Neutrophil (primary cell): ENCODE results near the gene FKBP4.

Source experiments
- H3K27ac ChIP-seq: fragments of 200-600 bp; sonication (generic); 2 replicates; pipeline ENCODE4 v1.5.1; 2016; ENCODE audit warnings: mild to moderate bottlenecking, moderate library complexity
- H3K27me3 ChIP-seq: fragments of 200-600 bp; sonication (generic); 2 replicates; pipeline ENCODE4 v1.6.0; 2016; ENCODE audit warnings: mild to moderate bottlenecking
- H3K36me3 ChIP-seq: fragments of 200-600 bp; sonication (generic); 2 replicates; pipeline ENCODE4 v1.5.1; 2017
- H3K4me1 ChIP-seq, 2 experiments: fragments of 200-600 bp in 1 of 2; sonication (generic) in 1 of 2; 1 replicate in 1 of 2; 2 replicates in 1 of 2; pipeline versions ENCODE4 v1.5.1 to v1.6.1; 2013 to 2016; ENCODE audit warnings: low read depth in 1 of 2, low read length in 1 of 2, mild to moderate bottlenecking in 1 of 2, moderate library complexity in 1 of 2; ENCODE audit not compliant: control insufficient read depth in 1 of 2, insufficient read depth in 1 of 2
- H3K4me3 ChIP-seq, 2 experiments: fragments of 200-600 bp in 1 of 2; sonication (generic) in 1 of 2; 1 replicate in 1 of 2; 2 replicates in 1 of 2; pipeline ENCODE4 v1.5.1; 2013 to 2016; ENCODE audit warnings: low read depth in 1 of 2, low read length in 1 of 2, mild to moderate bottlenecking in 1 of 2, moderate library complexity in 1 of 2
- H3K9me3 ChIP-seq: fragments of 200-600 bp; sonication (generic); 2 replicates; pipeline ENCODE4 v1.5.1; 2016
- CTCF ChIP-seq: fragments of 200-600 bp; sonication (generic); IDR thresholded peaks from 2 replicates; pipeline ENCODE4 v1.5.1; 2016; ENCODE audit warnings: antibody characterized with exemption

FKBP4 gene

GRCh38 chr12:2772370-2772769 is 22.4 kb upstream of the FKBP4 start:
- Histone ChIP-seq H3K27ac (no peak overlapping the region), H3K27me3 (no peaks in the 10 kb centered on the region), H3K4me3 (no peak overlapping the region), H3K9me3 (no peaks in the 10 kb centered on the region), H3K4me1 (no peaks in the 10 kb centered on the region), H3K36me3 (no peaks in the 10 kb centered on the region)
- TF ChIP-seq CTCF = no peak

- no peak for TF ChIP-seq CTCF
- Histone ChIP-seq H3K36me3 (no peaks in the 10 kb centered on the region), H3K4me1 (no peaks in the 10 kb centered on the region), H3K4me3 (no peak overlapping the region), H3K9me3 (no peaks in the 10 kb centered on the region), H3K27ac (no peak overlapping the region), H3K27me3 (no peaks in the 10 kb centered on the region)
These were observed 21.4 kb upstream of the FKBP4 start for GRCh38 chr12:2773199-2773875.

GRCh38 chr12:2775431-2775830 is 19.3 kb upstream of the FKBP4 start:
- H3K9me3 ChIP-seq = no peaks in the 10 kb centered on the region
- H3K27ac ChIP-seq = no peak overlapping the region
- TF ChIP-seq CTCF = no peak
- no peaks in the 10 kb centered on the region for H3K4me1 ChIP-seq
- H3K36me3 ChIP-seq = no peaks in the 10 kb centered on the region
- H3K4me3 ChIP-seq = no peak overlapping the region
- peaks cover 3% of the 10 kb centered on the region for H3K27me3 ChIP-seq

- H3K9me3 ChIP-seq = no peaks in the 10 kb centered on the region
- no peak for TF ChIP-seq CTCF
- H3K27ac ChIP-seq = no peak overlapping the region
- no peaks in the 10 kb centered on the region for H3K4me1 ChIP-seq
- H3K36me3 ChIP-seq = no peaks in the 10 kb centered on the region
- no peak overlapping the region for H3K4me3 ChIP-seq
- H3K27me3 ChIP-seq = peaks cover 3% of the 10 kb centered on the region
These were observed 18.5 kb upstream of the FKBP4 start for GRCh38 chr12:2776129-2776806.

GRCh38 chr12:2779281-2779680 is 15.5 kb upstream of the FKBP4 start:
- Histone ChIP-seq H3K36me3 (no peaks in the 10 kb centered on the region), H3K4me1 (peaks cover 5 to 8% of the 10 kb centered on the region in 2 experiments), H3K27me3 (peaks cover 24% of the 10 kb centered on the region), H3K4me3 (no peak overlapping the region), H3K27ac (no peak overlapping the region), H3K9me3 (no peaks in the 10 kb centered on the region)
- TF ChIP-seq CTCF = no peak
